HepG2 (cell line): ENCODE measurements around the gene LRPPRC. TPM values are rescaled to one million over a fixed set of nuclear protein-coding genes. Genes with fewer than 3 reads are reported as not detected.
A peak's percentile ranks its signal among the peaks of the same experiment; 100 is the strongest.

Source experiments
- AHR ChIP-seq: IDR thresholded peaks from 2 replicates; pipeline ENCODE4 v1.6.1; 2018; ENCODE audit warnings: missing genetic modification reagents, missing compliant biosample characterization
- ARNT ChIP-seq: fragments of 450-650 bp; IDR thresholded peaks from 2 replicates; pipeline ENCODE4 v1.6.1; 2017
- CBX2 ChIP-seq, 2 experiments: fragments of 200-600 bp in 1 of 2; sonication (generic); formaldehyde crosslinking in 1 of 2; IDR thresholded peaks; 2 replicates each; pipeline versions ENCODE4 v1.7.0 to v1.8.1; 2018 to 2022; ENCODE audit warnings: low read depth in 2 of 2, low read length in 1 of 2, mild to moderate bottlenecking in 1 of 2, missing genetic modification reagents in 1 of 2
- CBX5 ChIP-seq: sonication (generic); formaldehyde crosslinking; IDR thresholded peaks from 2 replicates; pipeline ENCODE4 v1.4.0; 2020; ENCODE audit warnings: missing genetic modification reagents, borderline replicate concordance
- HDAC1 ChIP-seq: sonication (generic); formaldehyde crosslinking; IDR thresholded peaks from 2 replicates; pipeline ENCODE4 v1.5.1; 2020; ENCODE audit warnings: mild to moderate bottlenecking, missing genetic modification reagents
- HMG20A ChIP-seq: IDR thresholded peaks from 2 replicates; pipeline ENCODE4 v1.6.1; 2016; ENCODE audit warnings: borderline replicate concordance
- ISL2 ChIP-seq: sonication (generic); formaldehyde crosslinking; IDR thresholded peaks from 2 replicates; pipeline ENCODE4 v1.5.0; 2020; ENCODE audit warnings: missing genetic modification reagents
- KDM5B ChIP-seq: sonication (generic); formaldehyde crosslinking; IDR thresholded peaks from 2 replicates; pipeline ENCODE4 v1.4.0; 2020; ENCODE audit warnings: missing genetic modification reagents, mild to moderate bottlenecking, borderline replicate concordance
- MAFK ChIP-seq, 2 experiments: IDR thresholded peaks in 1 of 2; conservative IDR thresholded peaks in 1 of 2; 2 replicates each; pipeline ENCODE4 v1.6.1; 2011; ENCODE audit warnings: improper control_type of control experiment in 2 of 2, low read length in 2 of 2
- MXD1 ChIP-seq: sonication (generic); formaldehyde crosslinking; IDR thresholded peaks from 2 replicates; pipeline ENCODE4 v1.4.0; 2020; ENCODE audit warnings: mild to moderate bottlenecking, missing genetic modification reagents
- RNF2 ChIP-seq: fragments of 450-650 bp; conservative IDR thresholded peaks from 2 replicates; pipeline ENCODE4 v1.6.1; 2016; ENCODE audit warnings: low read depth
- SOX5 ChIP-seq: IDR thresholded peaks from 2 replicates; pipeline ENCODE4 v1.6.1; 2016; ENCODE audit warnings: borderline replicate concordance
- SRSF4 ChIP-seq: fragments of 200-400 bp; formaldehyde crosslinking; IDR thresholded peaks from one replicate; pipeline ENCODE4 v1.6.1; 2018; ENCODE audit warnings: mild to moderate bottlenecking, low read depth, low read length, moderate library complexity; ENCODE audit not compliant: poor library complexity, severe bottlenecking
- SRSF9 ChIP-seq: fragments of 200-400 bp; formaldehyde crosslinking; IDR thresholded peaks from 2 replicates; pipeline ENCODE4 v1.6.1; 2018; ENCODE audit warnings: borderline replicate concordance, mild to moderate bottlenecking, low read depth, low read length; ENCODE audit not compliant: insufficient read depth, poor library complexity, severe bottlenecking
- THAP8 ChIP-seq: sonication (generic); formaldehyde crosslinking; IDR thresholded peaks from 2 replicates; pipeline ENCODE4 v1.5.1; 2020; ENCODE audit warnings: missing genetic modification reagents, mild to moderate bottlenecking, borderline replicate concordance
- ZFP36L2 ChIP-seq: sonication (generic); formaldehyde crosslinking; IDR thresholded peaks from 2 replicates; pipeline ENCODE4 v1.4.0; 2020; ENCODE audit warnings: missing genetic modification reagents
- ZNF142 ChIP-seq: sonication (generic); formaldehyde crosslinking; IDR thresholded peaks from 2 replicates; pipeline ENCODE4 v1.4.0; 2020; ENCODE audit warnings: missing genetic modification reagents
- ZNF333 ChIP-seq: sonication (generic); formaldehyde crosslinking; IDR thresholded peaks from 2 replicates; pipeline ENCODE4 v1.4.0; 2020; ENCODE audit warnings: mild to moderate bottlenecking, missing genetic modification reagents, borderline replicate concordance
- ZNF530 ChIP-seq: sonication (generic); formaldehyde crosslinking; IDR thresholded peaks from 2 replicates; pipeline ENCODE4 v1.5.0; 2020; ENCODE audit warnings: low read depth, mild to moderate bottlenecking, missing genetic modification reagents
- ZNF572 ChIP-seq: sonication (generic); formaldehyde crosslinking; IDR thresholded peaks from 2 replicates; pipeline ENCODE4 v1.5.1; 2020; ENCODE audit warnings: mild to moderate bottlenecking, missing genetic modification reagents
- ZNF589 ChIP-seq: sonication (generic); formaldehyde crosslinking; conservative IDR thresholded peaks from 2 replicates; pipeline ENCODE4 v1.8.0; 2022; ENCODE audit warnings: mild to moderate bottlenecking, moderate library complexity, missing genetic modification reagents
- ZNF605 ChIP-seq: sonication (generic); formaldehyde crosslinking; IDR thresholded peaks from 2 replicates; pipeline ENCODE4 v1.8.0; 2022; ENCODE audit warnings: mild to moderate bottlenecking, missing genetic modification reagents
- ZNF615 ChIP-seq: sonication (generic); formaldehyde crosslinking; IDR thresholded peaks from 2 replicates; pipeline ENCODE4 v1.5.0; 2020; ENCODE audit warnings: mild to moderate bottlenecking, missing genetic modification reagents, borderline replicate concordance
- ZNF672 ChIP-seq: sonication (generic); formaldehyde crosslinking; IDR thresholded peaks from 2 replicates; pipeline ENCODE4 v1.8.1; 2022; ENCODE audit warnings: missing genetic modification reagents
- ZNF7 ChIP-seq: IDR thresholded peaks from 2 replicates; pipeline ENCODE4 v1.6.1; 2016; ENCODE audit warnings: missing biosample characterization, missing genetic modification reagents
- ZNF724P ChIP-seq: sonication (generic); formaldehyde crosslinking; IDR thresholded peaks from 2 replicates; pipeline ENCODE4 v1.8.0; 2022; ENCODE audit warnings: missing genetic modification reagents, borderline replicate concordance
- polyA plus RNA-seq, 8 experiments: library from polyadenylated mRNA; depleted of rRNA in 3 of 8; stranded (reverse) in 7 of 8; unstranded in 1 of 8; fragments of >200 nt; fragmentation: Illumina TruSeq in 4 of 8; extraction: Trizol in 4 of 8; gene quantifications; 2 replicates each; pipeline versions ENCODE4 v1.2.1 to v1.2.3, GENCODE V29; 2011 to 2016; ENCODE audit warnings: low read depth in 4 of 8, missing spikeins in 1 of 8, mixed read lengths in 1 of 8; ENCODE audit not compliant: insufficient read depth in 1 of 8
- total RNA-seq, 5 experiments: library from RNA; depleted of rRNA; stranded (reverse); fragments of >200 nt; fragmentation: Illumina TruSeq; extraction: Trizol; gene quantifications; 2 replicates each; pipeline ENCODE4 v1.2.3, GENCODE V29; 2016; ENCODE audit warnings: low read depth in 1 of 5

LRPPRC gene
- total and polyA plus RNA-seq, 2 of the 13 experiments (the other 11 are each of a cell fraction or from before 2014, with no cell fraction given): 117 to 167 TPM

- TF ChIP-seq ZNF142 (peak; percentile 61; the same call in 1 of the 2 replicates), ZNF724P (CRISPR knock-in tag) (peak; percentile 58; the same call in 1 of the 2 replicates), ZNF605 (CRISPR knock-in tag) (peak; percentile 60; the same call in 1 of the 2 replicates), AHR (no peak), ZNF572 (CRISPR knock-in tag) (no peak), THAP8 (CRISPR knock-in tag) (no peak), ZFP36L2 (peak; percentile 97), ZNF7 (CRISPR knock-in tag) (no peak), ISL2 (CRISPR knock-in tag) (no peak; the same call in 1 of the 2 replicates), ZNF530 (CRISPR knock-in tag) (no peak), KDM5B (CRISPR knock-in tag) (no peak), MAFK (conservative IDR thresholded peaks at IDR 0.05 in 1 of 2, IDR thresholded peaks at IDR 0.05 in 1 of 2; ENCODE audit: low read length in 2 of 2) (no peak), ZNF615 (no peak), RNF2 (no peak), SRSF9 (no peak), SRSF4 (no peak), ARNT (no peak), SOX5 (peak; percentile 52; the same call in 1 of the 2 replicates), ZNF672 (CRISPR knock-in tag) (no peak), CBX2 (IDR thresholded peaks at IDR 0.05; ENCODE audit: low read depth, low read length) (no peak), CBX2 (CRISPR knock-in tag; IDR thresholded peaks at IDR 0.05; ENCODE audit: low read depth) (no peak), HDAC1 (CRISPR knock-in tag) (0 out of 2 replicates have a peak, but pooled peaks have one; percentile 22), HMG20A (CRISPR knock-in tag) (no peak), CBX5 (CRISPR knock-in tag) (peak; percentile 86), ZNF333 (no peak), MXD1 (CRISPR knock-in tag) (no peak), ZNF589 (CRISPR knock-in tag) (peak; percentile 88)
Measured at GRCh38 chr2:44016282-44016681, 20.5 kb upstream of the LRPPRC start (continued).
